ENCODE results near the gene SERPINB4.
"Not testable (repeated sequence)": the region's sequence is repeated elsewhere in the genome, so short reads cannot be mapped to it uniquely, and the experiment has no call there.

GRCh38 chr18:63650271-63650670, 6.2 kb upstream of the SERPINB4 start:
- not testable (repeated sequence) for TF ChIP-seq POLR2A (IDR thresholded peaks at IDR 0.05)
- TF ChIP-seq, protein P1, sequence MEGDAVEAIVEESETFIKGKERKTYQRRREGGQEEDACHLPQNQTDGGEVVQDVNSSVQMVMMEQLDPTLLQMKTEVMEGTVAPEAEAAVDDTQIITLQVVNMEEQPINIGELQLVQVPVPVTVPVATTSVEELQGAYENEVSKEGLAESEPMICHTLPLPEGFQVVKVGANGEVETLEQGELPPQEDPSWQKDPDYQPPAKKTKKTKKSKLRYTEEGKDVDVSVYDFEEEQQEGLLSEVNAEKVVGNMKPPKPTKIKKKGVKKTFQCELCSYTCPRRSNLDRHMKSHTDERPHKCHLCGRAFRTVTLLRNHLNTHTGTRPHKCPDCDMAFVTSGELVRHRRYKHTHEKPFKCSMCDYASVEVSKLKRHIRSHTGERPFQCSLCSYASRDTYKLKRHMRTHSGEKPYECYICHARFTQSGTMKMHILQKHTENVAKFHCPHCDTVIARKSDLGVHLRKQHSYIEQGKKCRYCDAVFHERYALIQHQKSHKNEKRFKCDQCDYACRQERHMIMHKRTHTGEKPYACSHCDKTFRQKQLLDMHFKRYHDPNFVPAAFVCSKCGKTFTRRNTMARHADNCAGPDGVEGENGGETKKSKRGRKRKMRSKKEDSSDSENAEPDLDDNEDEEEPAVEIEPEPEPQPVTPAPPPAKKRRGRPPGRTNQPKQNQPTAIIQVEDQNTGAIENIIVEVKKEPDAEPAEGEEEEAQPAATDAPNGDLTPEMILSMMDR (IDR thresholded peaks at IDR 0.05) = not testable (repeated sequence)
